ENCODE measurements around the gene LYRM9.
"Not testable (repeated sequence)": the region's sequence is repeated elsewhere in the genome, so short reads cannot be mapped to it uniquely, and the experiment has no call there.

LYRM9 gene

GRCh38 chr17:27836651-27837050 lies 56.5 kb downstream of the LYRM9 start:
- no peaks in the 10 kb centered on the region for H3K36me3 Mint-ChIP-seq (ENCODE audit: low read depth)
- H3K27ac Mint-ChIP-seq: no peak overlapping the region
- TF ChIP-seq CTCF (IDR thresholded peaks at IDR 0.05; ENCODE audit: unreplicated experiment in 3 of 3): no peak
- peaks cover 3% of the 10 kb centered on the region for H3K9me3 Mint-ChIP-seq
- H3K4me1 Mint-ChIP-seq: peaks cover 5% of the 10 kb centered on the region
- H3K27me3 Mint-ChIP-seq (ENCODE audit: low read depth): peaks cover 4% of the 10 kb centered on the region
- H3K4me3 Mint-ChIP-seq: no peak overlapping the region

- no peak for TF ChIP-seq CTCF (IDR thresholded peaks at IDR 0.05; ENCODE audit: unreplicated experiment in 3 of 3)
- Mint-ChIP-seq H3K36me3 (ENCODE audit: low read depth) (no peaks in the 10 kb centered on the region), H3K4me3 (no peak overlapping the region), H3K9me3 (peaks cover 3% of the 10 kb centered on the region), H3K27ac (no peak overlapping the region), H3K4me1 (no peaks in the 10 kb centered on the region), H3K27me3 (ENCODE audit: low read depth) (peaks cover 4% of the 10 kb centered on the region)
These were observed 58.6 kb downstream of the LYRM9 start for GRCh38 chr17:27834571-27834970.

- Mint-ChIP-seq H3K27ac (no peak overlapping the region), H3K4me1 (no peaks in the 10 kb centered on the region), H3K36me3 (ENCODE audit: low read depth) (no peaks in the 10 kb centered on the region), H3K4me3 (no peak overlapping the region), H3K27me3 (ENCODE audit: low read depth) (peaks cover 9% of the 10 kb centered on the region), H3K9me3 (peaks cover 3% of the 10 kb centered on the region)
- TF ChIP-seq CTCF (IDR thresholded peaks at IDR 0.05; ENCODE audit: unreplicated experiment in 3 of 3): no peak
These were observed 60.3 kb downstream of the LYRM9 start for GRCh38 chr17:27832831-27833230.

- not testable (repeated sequence) for H3K27ac Mint-ChIP-seq; H3K4me3 Mint-ChIP-seq; H3K4me1 Mint-ChIP-seq; H3K36me3 Mint-ChIP-seq (ENCODE audit: low read depth); H3K27me3 Mint-ChIP-seq (ENCODE audit: low read depth); H3K9me3 Mint-ChIP-seq
These were observed 63.3 kb downstream of the LYRM9 start for GRCh38 chr17:27829888-27830287.

GRCh38 chr17:27829143-27829711 lies 63.9 kb downstream of the LYRM9 start:
- H3K27me3 Mint-ChIP-seq (ENCODE audit: low read depth); H3K36me3 Mint-ChIP-seq (ENCODE audit: low read depth); H3K27ac Mint-ChIP-seq; H3K9me3 Mint-ChIP-seq; H3K4me1 Mint-ChIP-seq; H3K4me3 Mint-ChIP-seq: not testable (repeated sequence)
